Colonic mucosa (tissue), 4 donors: ENCODE measurements around the gene SH3RF2. TPM values are rescaled to one million over a fixed set of nuclear protein-coding genes. Genes with fewer than 3 reads are reported as not detected.

Experiments used
- DNase-seq: peaks from one replicate; pipeline ENCODE4 v3.0.0-alpha.2; 2020
- H3K27ac ChIP-seq: fragments of 200-600 bp; one replicate; pipeline ENCODE4 v1.8.0; 2021
- H3K27me3 ChIP-seq: fragments of 200-600 bp; one replicate; pipeline ENCODE4 v1.8.0; 2021
- H3K36me3 ChIP-seq: fragments of 200-600 bp; one replicate; pipeline ENCODE4 v1.8.0; 2021
- H3K4me1 ChIP-seq: fragments of 200-600 bp; one replicate; pipeline ENCODE4 v1.8.0; 2021; ENCODE audit warnings: mild to moderate bottlenecking
- H3K4me3 ChIP-seq: fragments of 200-600 bp; one replicate; pipeline ENCODE4 v1.8.0; 2021
- H3K9ac ChIP-seq, 2 donors: one replicate each; pipeline ENCODE4 v1.7.0; 2013; ENCODE audit warnings: control low read depth in 2 of 2, low read depth in 2 of 2, low read length in 2 of 2
- H3K9me3 ChIP-seq: fragments of 200-600 bp; one replicate; pipeline ENCODE4 v1.8.0; 2021
- intact Hi-C: fragments of 100-400 bp; cut with DNase I; formaldehyde crosslinking; loops from one replicate; pipeline ENCODE4 v1.14.1; 2022
- total RNA-seq, 2 donors: library from RNA; stranded (reverse); fragmentation: NEBNext Ultra II Directional in 1 of 2; extraction: Animal tissue kit (Norgen Biotek cat#: 25700) in 1 of 2; gene quantifications; one replicate each; pipeline ENCODE4 v1.2.1, GENCODE V29; 2021
- TF ChIP-seq, protein P1 (sequence below): fragments of 200-600 bp; IDR thresholded peaks from one replicate; pipeline ENCODE4 v1.8.0; 2022; ENCODE audit warnings: antibody characterized with exemption, mild to moderate bottlenecking
- donor health status: healthy.
- donor health status: DM: no; HTN: no; CAD: no.
- donor health status: DM: no; HTN: no; CAD: no.

SH3RF2 gene
- total RNA-seq, 2 donors from 2014 or later, result 58.2 to 59.3 TPM

DNA sequence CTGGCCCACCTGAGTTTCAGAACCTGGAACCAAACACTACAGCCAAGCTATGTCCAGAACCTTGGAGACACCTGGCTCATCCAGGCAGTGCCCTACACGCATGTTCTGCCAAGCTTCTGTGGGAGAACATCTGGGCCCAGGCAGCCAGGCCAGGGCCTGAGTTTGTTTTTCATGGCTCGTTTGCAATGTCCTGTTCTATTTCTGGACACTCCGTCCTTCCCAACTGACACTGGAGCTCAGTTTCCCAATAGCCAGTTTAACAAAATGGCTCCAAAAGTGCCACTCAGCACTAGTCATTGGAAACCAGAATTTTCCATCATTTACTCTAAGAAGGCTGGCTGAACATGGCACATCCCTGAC lies 38.6 kb downstream of the SH3RF2 start:
- TF ChIP-seq, protein P1, sequence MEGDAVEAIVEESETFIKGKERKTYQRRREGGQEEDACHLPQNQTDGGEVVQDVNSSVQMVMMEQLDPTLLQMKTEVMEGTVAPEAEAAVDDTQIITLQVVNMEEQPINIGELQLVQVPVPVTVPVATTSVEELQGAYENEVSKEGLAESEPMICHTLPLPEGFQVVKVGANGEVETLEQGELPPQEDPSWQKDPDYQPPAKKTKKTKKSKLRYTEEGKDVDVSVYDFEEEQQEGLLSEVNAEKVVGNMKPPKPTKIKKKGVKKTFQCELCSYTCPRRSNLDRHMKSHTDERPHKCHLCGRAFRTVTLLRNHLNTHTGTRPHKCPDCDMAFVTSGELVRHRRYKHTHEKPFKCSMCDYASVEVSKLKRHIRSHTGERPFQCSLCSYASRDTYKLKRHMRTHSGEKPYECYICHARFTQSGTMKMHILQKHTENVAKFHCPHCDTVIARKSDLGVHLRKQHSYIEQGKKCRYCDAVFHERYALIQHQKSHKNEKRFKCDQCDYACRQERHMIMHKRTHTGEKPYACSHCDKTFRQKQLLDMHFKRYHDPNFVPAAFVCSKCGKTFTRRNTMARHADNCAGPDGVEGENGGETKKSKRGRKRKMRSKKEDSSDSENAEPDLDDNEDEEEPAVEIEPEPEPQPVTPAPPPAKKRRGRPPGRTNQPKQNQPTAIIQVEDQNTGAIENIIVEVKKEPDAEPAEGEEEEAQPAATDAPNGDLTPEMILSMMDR, result no peak
- no peak overlapping the region for H3K9ac ChIP-seq
- no peak overlapping the region for H3K27ac ChIP-seq
- H3K36me3 ChIP-seq, result no peaks in the 10 kb centered on the region
- no peaks in the 10 kb centered on the region for H3K9me3 ChIP-seq
- H3K4me1 ChIP-seq, result peaks cover 11% of the 10 kb centered on the region
- H3K27me3 ChIP-seq, result no peaks in the 10 kb centered on the region
- DNase-seq, result no peak
- intact Hi-C loops, result no loop called here
- H3K4me3 ChIP-seq, result no peak overlapping the region

DNA sequence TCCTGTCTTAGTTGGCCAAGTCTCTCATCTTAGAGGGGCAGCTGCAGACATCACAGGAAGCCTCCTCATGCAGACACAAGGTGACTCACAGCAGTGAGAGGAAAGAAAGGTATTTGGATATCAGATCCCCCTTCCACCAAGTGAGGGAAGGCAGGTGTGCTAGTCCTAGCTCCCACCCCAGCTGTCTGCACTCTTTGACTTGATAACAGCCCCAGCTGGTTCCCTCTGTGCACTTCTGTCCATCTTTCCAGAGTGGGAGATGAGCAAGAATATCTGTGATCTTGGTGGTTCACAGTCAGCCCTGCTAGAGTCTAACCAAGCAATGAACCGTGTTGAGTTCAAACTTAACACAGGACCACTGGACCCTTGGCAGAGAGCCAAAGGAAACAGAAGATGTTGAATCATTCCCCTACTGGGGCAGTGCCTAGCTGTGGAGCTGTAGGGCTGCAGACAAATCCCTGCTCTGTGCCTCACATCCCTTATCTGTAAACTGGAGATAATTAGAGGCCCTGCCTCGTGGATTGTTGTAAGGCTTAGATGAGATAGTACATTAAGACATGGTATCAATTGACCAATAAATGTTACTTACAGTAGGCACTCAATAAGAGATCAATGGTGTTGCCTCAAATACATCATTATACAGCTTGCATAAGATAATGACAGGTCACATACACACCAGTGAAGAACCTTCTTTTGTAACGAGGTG lies 39.1 kb downstream of the SH3RF2 start:
- Histone ChIP-seq H3K4me3 (no peak overlapping the region), H3K9me3 (no peaks in the 10 kb centered on the region), H3K36me3 (no peaks in the 10 kb centered on the region), H3K9ac (no peak overlapping the region), H3K27me3 (no peaks in the 10 kb centered on the region), H3K4me1 (peaks cover 11% of the 10 kb centered on the region), H3K27ac (no peak overlapping the region)
- intact Hi-C loops, result no loop called here
- TF ChIP-seq, protein P1, result no peak
- peak; percentile 55 for DNase-seq

DNA sequence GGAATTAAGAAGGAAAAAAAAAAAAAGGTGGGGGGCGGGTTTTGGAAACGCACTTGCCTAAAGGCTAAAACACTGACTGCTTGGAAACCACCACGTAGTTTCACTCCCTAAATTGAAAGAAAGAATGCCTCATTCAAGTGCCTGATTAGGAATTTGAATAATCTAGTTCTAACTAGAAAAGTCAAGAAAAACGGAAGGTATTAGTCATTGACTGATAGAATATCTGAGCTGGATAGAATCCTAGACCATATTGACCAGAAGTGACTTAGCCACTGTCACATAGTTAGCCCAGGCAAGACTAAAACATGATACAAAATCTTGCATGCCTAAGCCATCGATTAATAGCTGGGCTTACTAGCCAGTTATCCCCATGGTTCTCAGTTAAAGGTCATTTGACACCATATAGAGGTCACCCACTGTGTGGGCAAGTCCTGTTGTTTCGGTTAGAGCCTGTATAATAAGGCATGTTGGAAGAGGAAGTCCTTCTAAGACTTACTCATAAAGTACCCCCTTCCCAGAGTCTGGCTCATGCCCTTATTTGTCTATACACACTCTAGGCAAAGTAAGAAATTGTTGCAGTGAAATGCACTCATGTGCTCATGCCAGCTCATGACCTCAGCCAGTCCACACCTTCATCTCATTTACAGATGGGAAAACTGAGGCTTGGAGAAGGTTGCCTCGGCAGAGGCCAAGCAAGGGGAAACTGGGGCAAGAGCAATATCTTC lies 40.2 kb downstream of the SH3RF2 start:
- H3K4me1 ChIP-seq, result peaks cover 11% of the 10 kb centered on the region
- intact Hi-C loops, result no loop called here
- peak overlapping the region; percentile 78 for H3K27ac ChIP-seq
- no peaks in the 10 kb centered on the region for H3K36me3 ChIP-seq
- TF ChIP-seq, protein P1, result no peak
- no peak overlapping the region for H3K4me3 ChIP-seq
- no peaks in the 10 kb centered on the region for H3K9me3 ChIP-seq
- no peaks in the 10 kb centered on the region for H3K27me3 ChIP-seq
- DNase-seq, result no peak
- H3K9ac ChIP-seq, result no peak overlapping the region

DNA sequence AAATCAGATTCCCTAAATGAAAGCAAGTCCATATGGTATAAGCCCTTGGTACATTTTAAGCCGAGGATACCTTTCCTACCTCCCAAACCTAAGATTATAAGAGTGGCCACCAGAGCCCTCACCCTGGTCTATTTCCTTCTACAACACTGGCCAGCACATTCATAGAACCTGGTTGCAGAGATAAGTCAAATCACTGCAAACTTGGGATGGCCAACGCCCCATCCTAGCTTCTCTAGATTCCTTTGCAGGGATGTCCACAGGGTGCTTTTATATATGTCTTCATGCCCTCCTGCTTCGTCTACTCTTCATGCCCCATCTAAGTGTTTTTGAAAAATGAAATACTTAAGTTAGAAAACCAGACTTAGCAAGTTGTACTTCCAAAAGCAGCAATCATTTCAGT lies 41.8 kb downstream of the SH3RF2 start:
- peak overlapping the region in 1 of 2 donors; percentile 22 for H3K9ac ChIP-seq
- no peaks in the 10 kb centered on the region for H3K27me3 ChIP-seq
- peaks cover 11% of the 10 kb centered on the region for H3K4me1 ChIP-seq
- H3K27ac ChIP-seq, result peak overlapping the region; percentile 78
- intact Hi-C loops, result no loop called here
- TF ChIP-seq, protein P1, result no peak
- no peaks in the 10 kb centered on the region for H3K9me3 ChIP-seq
- DNase-seq, result peak; percentile 46
- H3K36me3 ChIP-seq, result no peaks in the 10 kb centered on the region
- no peak overlapping the region for H3K4me3 ChIP-seq

DNA sequence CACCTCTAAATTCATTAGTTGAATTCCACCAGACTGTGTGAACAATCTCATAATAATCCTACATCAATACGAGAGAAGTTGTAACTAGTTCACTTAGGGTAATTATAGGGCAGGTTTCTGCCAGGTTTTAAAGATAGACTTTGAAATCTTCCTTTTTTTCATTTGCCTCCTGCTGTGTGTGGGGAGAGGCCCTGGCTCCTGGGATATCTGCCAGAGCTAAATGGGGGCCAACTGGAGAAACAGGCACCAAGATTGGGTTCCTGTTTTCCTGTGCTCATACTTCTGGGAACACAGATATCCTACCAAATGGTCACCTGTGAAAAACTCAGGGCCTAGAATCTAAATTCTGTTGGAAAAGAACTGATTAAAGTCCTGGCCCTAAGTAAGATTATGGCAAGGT lies 42.3 kb downstream of the SH3RF2 start:
- H3K27ac ChIP-seq, result peak overlapping the region; percentile 78
- peak; percentile 75 for DNase-seq

More for the DNA sequence above, 42.3 kb downstream of the SH3RF2 start:
- no peaks in the 10 kb centered on the region for H3K9me3 ChIP-seq
- no peak overlapping the region for H3K4me3 ChIP-seq
- H3K9ac ChIP-seq, result peak overlapping the region in 1 of 2 donors; percentile 22
- intact Hi-C loops, result no loop called here
- no peaks in the 10 kb centered on the region for H3K36me3 ChIP-seq
- no peaks in the 10 kb centered on the region for H3K27me3 ChIP-seq
- H3K4me1 ChIP-seq, result peaks cover 11% of the 10 kb centered on the region
- TF ChIP-seq, protein P1, result no peak
